ENCODE results near the gene UBA52.
"Not testable (repeated sequence)": the region's sequence is repeated elsewhere in the genome, so short reads cannot be mapped to it uniquely, and the experiment has no call there.

Gene UBA52

GRCh38 chr19:18571564-18572344, at the start of gene UBA52:
TSS of gene UBA52 (plus strand) at chr19:18571857. CDS start at chr19:18573301, 1,444 bp downstream.
- peak; percentile 97 for DNase-seq

- DNase-seq, result peak; percentile 100
Observed at GRCh38 chr19:18522124-18522861, 49.4 kb upstream of the UBA52 start.

- not testable (repeated sequence) for DNase-seq
Observed at GRCh38 chr19:18522862-18523440, 48.7 kb upstream of the UBA52 start.

GRCh38 chr19:18523841-18524240, 47.8 kb upstream of the UBA52 start:
- no peak for DNase-seq

- DNase-seq, result no peak
Observed at GRCh38 chr19:18526316-18526715, 45.3 kb upstream of the UBA52 start.

GRCh38 chr19:18529782-18530181, 41.9 kb upstream of the UBA52 start:
- no peak for DNase-seq

- no peak for DNase-seq
Observed at GRCh38 chr19:18531485-18531884, 40.2 kb upstream of the UBA52 start.

GRCh38 chr19:18532168-18532890, 39.3 kb upstream of the UBA52 start:
- no peak for DNase-seq

- no peak for DNase-seq
Observed at GRCh38 chr19:18533058-18533457, 38.6 kb upstream of the UBA52 start.

- no peak for DNase-seq
Observed at GRCh38 chr19:18536475-18536874, 35.2 kb upstream of the UBA52 start.

GRCh38 chr19:18537431-18537830, 34.2 kb upstream of the UBA52 start:
- no peak for DNase-seq

GRCh38 chr19:18538115-18538514, 33.5 kb upstream of the UBA52 start:
- DNase-seq, result no peak

- no peak for DNase-seq
Observed at GRCh38 chr19:18539372-18539771, 32.3 kb upstream of the UBA52 start.

- DNase-seq, result not testable (repeated sequence)
Observed at GRCh38 chr19:18540200-18540599, 31.5 kb upstream of the UBA52 start.

GRCh38 chr19:18541258-18541991, 30.2 kb upstream of the UBA52 start:
- no peak for DNase-seq

GRCh38 chr19:18541992-18542940, 29.4 kb upstream of the UBA52 start:
- DNase-seq, result no peak

GRCh38 chr19:18542941-18543813, 28.5 kb upstream of the UBA52 start, which contains the start of gene FKBP8:
TSS of gene FKBP8 (minus strand) at chr19:18543573. CDS start at chr19:18541970, 1,603 bp downstream.
- peak; percentile 93 for DNase-seq

GRCh38 chr19:18543814-18544475, 27.7 kb upstream of the UBA52 start:
- peak; percentile 68 for DNase-seq

GRCh38 chr19:18551631-18552030, 20.0 kb upstream of the UBA52 start:
- DNase-seq, result no peak

Measured in stimulated activated naive CD4-positive, alpha-beta T cell treated with Interleukin-2 at 50 U/mL for 16 hours (primary cell).